Stimulated activated CD4-positive, alpha-beta T cell treated with anti-CD3 and anti-CD28 coated beads, TNF-alpha, amount 100 ng/mL, for 24 hours (primary cell): Measurements from ENCODE around the gene SLC10A4.
"Not testable (repeated sequence)": the region's sequence is repeated elsewhere in the genome, so short reads cannot be mapped to it uniquely, and the experiment has no call there.

ENCODE experiments used
- DNase-seq, 3 experiments: peaks; one replicate each; pipeline ENCODE4 v3.0.0-alpha.2; 2020; ENCODE audit warnings: low read depth in 3 of 3

Gene SLC10A4

GRCh38 chr4:48483006-48483776 lies at the start of gene SLC10A4:
TSS of gene SLC10A4 (plus strand) at chr4:48483343. CDS start at chr4:48483562, 219 bp downstream.
- no peak for DNase-seq

GRCh38 chr4:48436318-48436717 lies 46.8 kb upstream of the SLC10A4 start:
- DNase-seq, result no peak

GRCh38 chr4:48439988-48440387 lies 43.2 kb upstream of the SLC10A4 start:
- DNase-seq, result no peak

- not testable (repeated sequence) for DNase-seq
These were observed 42.2 kb upstream of the SLC10A4 start for GRCh38 chr4:48440914-48441313.

- no peak for DNase-seq
These were observed 37.4 kb upstream of the SLC10A4 start for GRCh38 chr4:48445704-48446103.

GRCh38 chr4:48446642-48447041 lies 36.5 kb upstream of the SLC10A4 start:
- DNase-seq, result no peak

GRCh38 chr4:48449151-48449550 lies 34.0 kb upstream of the SLC10A4 start:
- DNase-seq, result no peak

GRCh38 chr4:48450740-48451139 lies 32.4 kb upstream of the SLC10A4 start:
- DNase-seq, result no peak

GRCh38 chr4:48451656-48452055 lies 31.5 kb upstream of the SLC10A4 start:
- DNase-seq, result not testable (repeated sequence)

- no peak for DNase-seq
These were observed 28.6 kb upstream of the SLC10A4 start for GRCh38 chr4:48454591-48454990.

- no peak for DNase-seq
These were observed 22.1 kb upstream of the SLC10A4 start for GRCh38 chr4:48461000-48461399.

GRCh38 chr4:48462363-48462762 lies 20.8 kb upstream of the SLC10A4 start:
- no peak for DNase-seq

- no peak for DNase-seq
These were observed 15.7 kb upstream of the SLC10A4 start for GRCh38 chr4:48467442-48467841.

GRCh38 chr4:48467891-48468290 lies 15.3 kb upstream of the SLC10A4 start:
- no peak for DNase-seq

- no peak for DNase-seq
These were observed 13.0 kb upstream of the SLC10A4 start for GRCh38 chr4:48470137-48470536.

- no peak for DNase-seq
These were observed 12.6 kb upstream of the SLC10A4 start for GRCh38 chr4:48470570-48470969.

- DNase-seq, result no peak
These were observed 10.3 kb upstream of the SLC10A4 start for GRCh38 chr4:48472794-48473193.

GRCh38 chr4:48475770-48476169 lies 7.4 kb upstream of the SLC10A4 start:
- no peak for DNase-seq

GRCh38 chr4:48478273-48478672 lies 4.9 kb upstream of the SLC10A4 start:
- no peak for DNase-seq

GRCh38 chr4:48481581-48481980 lies 1.6 kb upstream of the SLC10A4 start:
- DNase-seq, result no peak

GRCh38 chr4:48483777-48484493 lies 792 bp downstream of the SLC10A4 start:
- DNase-seq, result no peak

- no peak for DNase-seq
These were observed 1.5 kb downstream of the SLC10A4 start for GRCh38 chr4:48484494-48485168.

GRCh38 chr4:48489683-48490011 lies 6.5 kb downstream of the SLC10A4 start:
- no peak for DNase-seq
